ENCODE results near the gene CACYBP. TPM values are rescaled to one million over a fixed set of nuclear protein-coding genes. Genes with fewer than 3 reads are reported as not detected.

Gene CACYBP
- total RNA-seq, 2 experiments from 2014 or later: 343 to 473 TPM

DNA sequence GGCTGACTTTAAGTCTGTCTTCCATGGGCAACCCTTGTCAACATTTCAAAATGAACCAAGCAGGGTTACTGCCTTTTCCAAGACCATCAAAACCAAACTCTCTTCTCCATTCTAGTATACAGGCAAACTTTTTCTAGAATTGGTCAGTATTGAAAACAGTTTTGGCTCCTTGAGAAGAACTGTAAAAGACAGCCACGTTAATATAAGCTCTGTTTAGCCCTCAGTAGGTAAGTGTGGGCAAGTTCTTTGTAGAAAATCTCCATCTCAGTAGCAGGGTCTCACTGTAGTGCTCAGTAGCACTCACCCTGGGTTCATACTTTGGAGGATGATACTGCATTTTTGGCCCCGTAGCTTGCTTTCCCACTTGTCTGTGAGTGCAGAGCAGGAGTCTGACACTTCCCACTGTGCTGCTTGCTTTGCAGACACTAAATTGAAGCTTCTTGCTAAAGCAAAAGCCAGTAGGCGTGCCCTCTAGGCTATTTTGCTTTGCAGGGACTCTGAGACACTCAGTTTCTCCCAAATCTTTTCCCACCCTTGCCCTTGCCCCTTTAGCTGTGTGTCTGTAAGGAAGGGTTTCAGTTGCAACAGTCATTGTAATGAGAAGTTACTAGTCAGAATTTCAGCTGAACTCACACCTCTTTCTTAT is 34.3 kb upstream of the CACYBP start:
- Histone ChIP-seq H4K20me1 (ENCODE audit: insufficient read depth, low read length) (no peaks in the 10 kb centered on the region), H3K79me2 (ENCODE audit: insufficient read depth, low read depth, low read length) (peaks cover 40% of the 10 kb centered on the region; the same call in 1 of the 2 replicates), H3K4me2 (ENCODE audit: low read length) (peak overlapping the region; percentile 83), H3K4me3 (ENCODE audit: low read depth, low read length, poor library complexity, severe bottlenecking) (peak overlapping the region; percentile 63), H3K9me2 (ENCODE audit: insufficient read depth, low read length) (no peaks in the 10 kb centered on the region), H3K4me1 (ENCODE audit: insufficient read depth, low read length, poor library complexity, severe bottlenecking) (peaks cover 83% of the 10 kb centered on the region), H3K36me3 (ENCODE audit: insufficient read depth, low read length) (peaks cover 39% of the 10 kb centered on the region), H3K27ac (ENCODE audit: low read depth, low read length, poor library complexity, severe bottlenecking) (peak overlapping the region; percentile 93), H2AFZ (ENCODE audit: low read length) (peak overlapping the region; percentile 0; the same call in 1 of the 2 replicates), H3K9me3 (ENCODE audit: low read length) (peaks cover 3% of the 10 kb centered on the region; the same call in 1 of the 2 replicates)
- BruUV-seq (replicated peaks): no TSS peak
- TF ChIP-seq, protein P1, sequence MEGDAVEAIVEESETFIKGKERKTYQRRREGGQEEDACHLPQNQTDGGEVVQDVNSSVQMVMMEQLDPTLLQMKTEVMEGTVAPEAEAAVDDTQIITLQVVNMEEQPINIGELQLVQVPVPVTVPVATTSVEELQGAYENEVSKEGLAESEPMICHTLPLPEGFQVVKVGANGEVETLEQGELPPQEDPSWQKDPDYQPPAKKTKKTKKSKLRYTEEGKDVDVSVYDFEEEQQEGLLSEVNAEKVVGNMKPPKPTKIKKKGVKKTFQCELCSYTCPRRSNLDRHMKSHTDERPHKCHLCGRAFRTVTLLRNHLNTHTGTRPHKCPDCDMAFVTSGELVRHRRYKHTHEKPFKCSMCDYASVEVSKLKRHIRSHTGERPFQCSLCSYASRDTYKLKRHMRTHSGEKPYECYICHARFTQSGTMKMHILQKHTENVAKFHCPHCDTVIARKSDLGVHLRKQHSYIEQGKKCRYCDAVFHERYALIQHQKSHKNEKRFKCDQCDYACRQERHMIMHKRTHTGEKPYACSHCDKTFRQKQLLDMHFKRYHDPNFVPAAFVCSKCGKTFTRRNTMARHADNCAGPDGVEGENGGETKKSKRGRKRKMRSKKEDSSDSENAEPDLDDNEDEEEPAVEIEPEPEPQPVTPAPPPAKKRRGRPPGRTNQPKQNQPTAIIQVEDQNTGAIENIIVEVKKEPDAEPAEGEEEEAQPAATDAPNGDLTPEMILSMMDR (conservative IDR thresholded peaks at IDR 0.05; ENCODE audit: low read length): no peak
- no peak for TF ChIP-seq EZH2phosphoT487 (IDR thresholded peaks at IDR 0.05; ENCODE audit: borderline replicate concordance, low read depth, low read length)
- ChIA-PET CTCF (ENCODE audit: unreplicated experiment) (interaction anchor here (0.9 to 1.5 kb wide), 2 partner anchors 14 to 89 kb away, joined by 3 read pairs; no protein-coding TSS in a partner anchor), POLR2A (interaction anchor here (0.5 to 7.8 kb wide), 12 partner anchors 8 to 189 kb away, joined by 3 to 61 read pairs (median 4); no protein-coding TSS in a partner anchor)
- intact Hi-C loops (cut with micrococcal nuclease; ENCODE audit: unreplicated experiment): loop anchor here (2.0 kb wide), 2 partner anchors 15 to 91 kb away; no protein-coding TSS in a partner anchor
- DNase-seq (ENCODE audit: low spot score): peak; percentile 51

DNA sequence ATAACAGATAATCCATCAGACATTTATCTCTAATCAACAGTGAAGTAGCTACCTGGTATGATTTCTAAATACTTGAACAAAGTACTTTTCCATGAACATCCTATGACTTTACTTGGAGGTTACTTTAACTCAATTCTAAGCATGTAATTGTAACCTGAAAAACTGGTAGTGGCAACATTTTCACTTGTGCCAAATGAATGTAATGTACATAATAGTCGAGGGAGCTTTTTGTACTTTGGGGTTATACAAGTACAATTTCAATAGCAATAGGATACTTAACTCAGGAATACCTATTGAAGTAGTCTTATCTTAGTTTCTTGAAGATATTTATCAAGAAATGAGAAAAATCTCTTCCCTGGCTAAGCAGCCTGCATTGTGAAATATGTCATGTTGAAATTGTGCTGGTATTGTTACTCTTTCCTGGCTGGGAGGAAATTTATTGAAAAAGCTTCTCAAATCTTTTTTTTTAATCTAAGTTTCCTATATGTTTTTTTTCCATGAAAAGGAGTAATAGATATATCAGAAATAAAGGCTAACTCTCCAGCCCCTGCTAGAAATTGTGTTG is 33.7 kb upstream of the CACYBP start:
- POLR2A ChIA-PET: interaction anchor here (0.6 to 7.8 kb wide), 13 partner anchors 9 to 189 kb away, joined by 3 to 61 read pairs (median 4); no protein-coding TSS in a partner anchor

More for the DNA sequence above, 33.7 kb upstream of the CACYBP start:
- Histone ChIP-seq H4K20me1 (ENCODE audit: insufficient read depth, low read length) (no peaks in the 10 kb centered on the region), H3K4me1 (ENCODE audit: insufficient read depth, low read length, poor library complexity, severe bottlenecking) (peaks cover 77% of the 10 kb centered on the region), H3K36me3 (ENCODE audit: insufficient read depth, low read length) (peaks cover 35% of the 10 kb centered on the region), H3K9me2 (ENCODE audit: insufficient read depth, low read length) (no peaks in the 10 kb centered on the region), H2AFZ (ENCODE audit: low read length) (peak overlapping the region; percentile 0; the same call in 1 of the 2 replicates), H3K4me3 (ENCODE audit: low read depth, low read length, poor library complexity, severe bottlenecking) (peak overlapping the region; percentile 63), H3K27ac (ENCODE audit: low read depth, low read length, poor library complexity, severe bottlenecking) (peak overlapping the region; percentile 93), H3K9me3 (ENCODE audit: low read length) (peaks cover 3% of the 10 kb centered on the region; the same call in 1 of the 2 replicates), H3K4me2 (ENCODE audit: low read length) (peak overlapping the region; percentile 83), H3K79me2 (ENCODE audit: insufficient read depth, low read depth, low read length) (peaks cover 39% of the 10 kb centered on the region; the same call in 1 of the 2 replicates)
- CTCF ChIA-PET (ENCODE audit: unreplicated experiment): interaction anchor here (0.9 to 1.5 kb wide), 2 partner anchors 13 to 89 kb away, joined by 3 read pairs; no protein-coding TSS in a partner anchor
- TF ChIP-seq, protein P1 (conservative IDR thresholded peaks at IDR 0.05; ENCODE audit: low read length): no peak
- TF ChIP-seq EZH2phosphoT487 (IDR thresholded peaks at IDR 0.05; ENCODE audit: borderline replicate concordance, low read depth, low read length): no peak
- no peak for DNase-seq (ENCODE audit: low spot score)
- BruUV-seq (replicated peaks): no TSS peak
- intact Hi-C loops (cut with micrococcal nuclease; ENCODE audit: unreplicated experiment): no loop called here

Data from OCI-LY7 (cell line).